Measurements from ENCODE around the gene PKMYT1.

GRCh38 chr16:2942045-2942444 is 38.2 kb downstream of the PKMYT1 start:
- no peak for TF ChIP-seq CTCF (IDR thresholded peaks at IDR 0.05)
- TF ChIP-seq POLR2A (IDR thresholded peaks at IDR 0.05): no peak
